ENCODE data around the gene KCTD17.

Gene KCTD17

GRCh38 chr22:37043209-37043827, 8.2 kb upstream of the KCTD17 start:
- DNase-seq (ENCODE audit: low read depth) = no peak

- DNase-seq (ENCODE audit: low read depth) = no peak
These were observed 7.6 kb upstream of the KCTD17 start for GRCh38 chr22:37043828-37044538.

- no peak for DNase-seq (ENCODE audit: low read depth)
These were observed 6.6 kb upstream of the KCTD17 start for GRCh38 chr22:37044634-37045625.

- peak; percentile 14 for DNase-seq (ENCODE audit: low read depth)
These were observed 5.6 kb upstream of the KCTD17 start for GRCh38 chr22:37045958-37046357.

GRCh38 chr22:37046589-37046988, 5.0 kb upstream of the KCTD17 start:
- no peak for DNase-seq (ENCODE audit: low read depth)

GRCh38 chr22:37047006-37047405, 4.5 kb upstream of the KCTD17 start:
- DNase-seq (ENCODE audit: low read depth) = no peak

- DNase-seq (ENCODE audit: low read depth) = no peak
These were observed 3.4 kb upstream of the KCTD17 start for GRCh38 chr22:37048133-37048532.

- no peak for DNase-seq (ENCODE audit: low read depth)
These were observed 2.3 kb upstream of the KCTD17 start for GRCh38 chr22:37049224-37049623.

GRCh38 chr22:37050913-37051312, 629 bp upstream of the KCTD17 start:
- DNase-seq (ENCODE audit: low read depth) = no peak

- no peak for DNase-seq (ENCODE audit: low read depth)
These were observed 1.1 kb downstream of the KCTD17 start for GRCh38 chr22:37052386-37053309.

GRCh38 chr22:37053310-37054055, 1.9 kb downstream of the KCTD17 start:
- no peak for DNase-seq (ENCODE audit: low read depth)

- no peak for DNase-seq (ENCODE audit: low read depth)
These were observed 2.5 kb downstream of the KCTD17 start for GRCh38 chr22:37054056-37054395.

- DNase-seq (ENCODE audit: low read depth) = no peak
These were observed 3.2 kb downstream of the KCTD17 start for GRCh38 chr22:37054600-37055365.

- no peak for DNase-seq (ENCODE audit: low read depth)
These were observed 4.7 kb downstream of the KCTD17 start for GRCh38 chr22:37056246-37056645.

GRCh38 chr22:37057226-37057625, 5.7 kb downstream of the KCTD17 start:
- no peak for DNase-seq (ENCODE audit: low read depth)

GRCh38 chr22:37057796-37058510, 6.4 kb downstream of the KCTD17 start:
- no peak for DNase-seq (ENCODE audit: low read depth)

GRCh38 chr22:37058917-37059701, 7.6 kb downstream of the KCTD17 start:
- DNase-seq (ENCODE audit: low read depth) = no peak

GRCh38 chr22:37059876-37060449, 8.4 kb downstream of the KCTD17 start:
- DNase-seq (ENCODE audit: low read depth) = no peak
